CD4-positive, alpha-beta T cell treated with Interleukin-17A for 1 hour (primary cell): ENCODE data around the gene SEC11A.
"Not testable (repeated sequence)": the region's sequence is repeated elsewhere in the genome, so short reads cannot be mapped to it uniquely, and the experiment has no call there.

Source experiments
- DNase-seq: peaks from one replicate; pipeline ENCODE4 v3.0.0-alpha.2; 2020

SEC11A gene

DNA sequence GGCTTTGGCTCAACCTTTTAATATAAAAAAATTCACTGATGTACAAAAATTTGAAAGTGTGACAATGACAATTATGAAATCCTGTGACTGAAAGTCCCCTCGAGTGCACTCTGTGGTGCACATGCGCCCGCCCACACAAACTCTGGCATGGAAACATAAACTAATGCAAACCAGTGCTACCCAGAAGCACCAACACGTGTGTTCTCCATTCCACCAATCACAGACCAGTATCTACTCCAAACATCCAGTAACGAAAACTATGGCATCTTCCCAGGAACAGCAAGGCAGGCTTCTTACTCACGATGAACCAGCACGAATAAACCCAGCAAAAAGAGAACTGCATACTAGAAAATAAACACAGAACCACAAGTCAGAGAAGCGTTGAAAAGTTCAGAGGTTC, 46.2 kb downstream of the SEC11A start:
- DNase-seq, result no peak

DNA sequence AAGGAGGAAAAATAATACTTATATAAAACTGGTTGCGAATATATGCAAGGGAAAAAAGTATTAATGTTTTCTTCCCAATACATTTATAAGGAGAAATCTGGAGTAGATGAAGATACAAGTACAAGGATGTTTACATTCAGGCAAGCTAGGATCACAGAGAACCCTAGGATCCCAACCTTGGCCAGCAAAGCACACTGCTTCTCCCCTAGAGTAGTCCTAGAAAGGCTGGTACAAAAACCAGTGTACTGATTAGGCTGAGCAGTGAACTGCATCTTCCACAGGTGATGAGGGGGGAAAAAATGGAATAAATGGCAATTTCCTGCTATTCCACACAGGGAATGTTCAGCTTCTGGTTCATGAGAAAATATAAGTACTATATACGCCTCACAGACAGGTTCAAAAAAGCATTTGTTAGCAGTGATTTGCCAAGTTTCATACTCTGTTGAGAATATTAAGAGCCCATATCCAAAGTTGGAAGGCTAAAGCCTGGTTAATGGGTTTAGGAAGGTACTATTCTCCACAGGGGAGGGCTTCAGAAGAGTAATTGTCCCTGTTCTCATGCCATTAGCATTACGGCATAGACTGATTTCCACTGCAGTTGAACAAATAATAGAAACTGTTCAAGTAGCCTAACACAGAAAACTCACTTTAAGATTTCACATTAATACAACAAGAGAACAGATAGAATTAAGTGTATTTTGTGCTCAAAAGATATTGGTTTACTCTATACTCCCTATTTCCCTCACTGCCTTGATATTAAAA, 47.5 kb downstream of the SEC11A start:
- DNase-seq, result no peak

DNA sequence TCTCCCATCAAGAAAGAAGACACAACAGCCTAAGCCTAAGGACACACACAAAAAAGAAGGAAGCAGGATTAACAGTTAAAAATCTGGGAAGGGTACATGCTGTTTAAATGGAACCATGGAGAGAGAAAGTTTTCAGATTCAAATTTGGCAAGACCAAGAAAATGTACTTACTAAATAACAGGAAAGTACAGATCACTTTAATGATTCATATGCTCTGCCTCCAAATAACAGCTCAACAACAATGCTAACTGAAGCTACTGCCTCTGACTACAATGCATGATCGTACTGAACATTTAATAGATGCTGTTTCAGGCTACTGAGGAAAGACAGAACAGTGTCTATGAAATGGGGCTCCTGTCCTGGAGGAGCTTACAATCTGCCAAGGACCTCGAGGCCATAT, 49.6 kb downstream of the SEC11A start:
- no peak for DNase-seq

DNA sequence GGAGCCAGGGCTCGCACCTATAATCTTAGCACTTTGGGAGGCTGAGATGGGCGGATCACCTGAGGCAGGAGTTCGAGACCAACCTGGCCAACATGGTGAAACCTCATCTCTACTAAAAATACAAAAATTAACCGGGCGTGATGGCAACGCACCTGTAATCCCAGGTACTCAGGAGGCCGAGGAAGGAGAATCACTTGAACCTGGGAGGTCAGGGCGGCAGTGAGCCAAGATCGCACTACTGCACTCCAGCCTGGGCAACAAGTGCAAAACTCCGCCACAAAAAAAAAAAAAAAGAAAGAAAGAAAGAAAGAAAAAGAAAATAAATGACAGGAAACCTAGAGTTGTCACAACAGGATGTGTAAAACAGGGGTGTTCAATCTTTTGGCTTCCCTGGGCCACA, 54.9 kb downstream of the SEC11A start:
- DNase-seq, result no peak

DNA sequence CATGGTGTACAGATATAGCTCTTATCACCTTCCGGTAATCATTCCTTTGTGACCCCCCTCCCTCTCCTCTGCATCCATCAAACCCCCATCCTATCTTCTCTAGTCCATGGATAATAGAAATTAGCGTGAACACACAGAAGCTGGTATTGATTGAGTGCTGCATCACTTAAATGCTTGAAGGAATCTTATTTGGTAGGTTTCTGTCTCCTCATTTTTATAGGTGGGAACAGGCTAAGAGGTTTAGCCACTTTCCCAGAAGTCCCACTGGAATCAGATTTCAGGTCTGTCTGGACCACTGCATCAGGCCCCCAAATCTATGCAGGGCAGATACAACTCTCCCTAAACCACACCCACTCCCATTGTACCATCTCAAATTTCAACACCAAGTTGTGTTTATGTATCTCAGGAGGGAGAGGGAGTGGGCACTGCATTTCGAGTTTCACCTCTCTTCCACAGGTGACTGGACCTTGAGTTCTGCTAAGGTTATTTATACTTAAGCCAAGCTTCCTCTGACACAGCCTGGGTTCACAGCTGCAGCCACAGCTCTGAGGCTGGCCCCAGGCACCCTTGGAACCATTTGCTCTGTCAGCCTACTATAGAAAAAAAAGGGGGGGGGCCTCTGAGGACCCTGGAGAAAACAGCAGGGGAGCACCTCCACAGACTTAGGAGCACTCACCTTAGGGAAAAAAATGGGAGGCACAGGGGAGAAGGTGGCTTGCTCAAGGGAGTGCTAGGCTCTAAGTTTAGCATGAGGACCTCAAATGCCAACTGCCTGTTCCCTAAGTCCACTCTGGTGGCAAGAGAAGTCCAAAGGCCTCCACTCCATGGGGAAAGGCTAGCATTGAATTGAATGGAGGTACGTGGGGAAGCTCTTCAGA, 55.8 kb downstream of the SEC11A start:
- DNase-seq, result no peak

DNA sequence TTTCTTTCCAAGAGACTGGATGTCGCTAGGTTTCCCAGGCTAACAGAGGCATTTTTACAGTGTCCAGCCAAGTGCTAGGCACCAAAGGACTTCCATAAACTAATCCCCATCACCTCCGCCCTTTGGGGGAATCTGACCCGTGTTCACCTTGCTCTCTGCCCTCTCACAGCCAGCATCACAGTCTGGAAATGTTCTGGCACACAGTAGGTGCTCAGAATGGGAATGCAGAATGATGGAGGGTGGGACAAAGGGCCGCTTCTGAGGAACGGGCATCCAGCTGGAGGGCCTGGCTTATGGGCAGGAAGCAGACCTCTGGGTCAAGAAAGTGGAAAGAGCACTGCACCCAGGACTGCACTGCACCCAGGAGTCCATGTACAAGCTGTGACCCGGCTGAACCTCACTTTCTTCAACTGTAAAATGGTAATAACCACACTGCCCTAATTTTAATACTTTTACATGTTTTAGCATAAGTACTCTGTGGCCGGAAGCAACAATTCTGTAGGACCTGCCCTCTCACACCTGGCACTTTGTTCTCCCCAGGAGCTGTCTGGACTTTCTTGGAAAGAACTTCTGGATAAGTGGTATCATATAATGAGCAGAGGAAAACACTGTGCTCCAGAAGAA, 57.0 kb downstream of the SEC11A start:
- DNase-seq, result no peak

DNA sequence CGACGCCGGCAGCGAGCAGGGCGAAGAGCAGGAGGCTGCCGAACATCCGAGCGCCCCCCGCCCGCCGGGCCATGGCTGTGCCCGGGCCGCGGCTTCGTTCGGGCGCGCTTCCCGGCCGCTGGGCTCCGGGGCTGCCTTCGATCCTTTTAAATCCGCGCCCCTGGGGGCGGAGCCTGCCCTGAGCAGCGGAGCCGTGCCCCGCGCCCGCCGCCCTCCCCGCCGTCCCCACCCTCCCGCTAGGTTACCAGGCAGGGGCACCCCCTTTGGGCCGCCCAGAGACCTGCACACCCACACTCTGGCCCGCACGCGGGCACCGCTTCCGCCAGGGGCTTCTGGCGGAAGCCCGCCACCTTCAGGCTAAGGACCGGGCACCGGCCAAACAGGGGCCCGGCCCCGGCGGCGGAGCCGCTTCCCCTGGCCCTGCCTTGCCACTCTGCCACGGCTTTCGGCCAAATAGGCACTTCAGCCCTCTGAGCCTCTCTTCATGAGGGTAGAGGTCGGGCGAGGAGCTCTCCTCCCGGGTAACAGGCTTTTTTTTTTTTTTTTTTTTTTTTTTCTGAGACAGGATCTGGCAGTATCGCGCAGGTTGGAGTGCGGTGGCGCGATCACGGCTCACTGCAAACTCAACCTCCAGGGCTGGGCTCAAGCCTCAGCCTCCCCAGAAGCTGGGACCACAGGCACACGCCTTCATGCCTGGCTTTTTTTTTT, 57.7 kb downstream of the SEC11A start, which contains the start of gene NMB:
Gene NMB, minus strand, starts transcription at position 120 of the 708 bp plus-strand sequence. Its CDS starts 47 bp downstream, at position 73.
- DNase-seq, result peak; percentile 90

DNA sequence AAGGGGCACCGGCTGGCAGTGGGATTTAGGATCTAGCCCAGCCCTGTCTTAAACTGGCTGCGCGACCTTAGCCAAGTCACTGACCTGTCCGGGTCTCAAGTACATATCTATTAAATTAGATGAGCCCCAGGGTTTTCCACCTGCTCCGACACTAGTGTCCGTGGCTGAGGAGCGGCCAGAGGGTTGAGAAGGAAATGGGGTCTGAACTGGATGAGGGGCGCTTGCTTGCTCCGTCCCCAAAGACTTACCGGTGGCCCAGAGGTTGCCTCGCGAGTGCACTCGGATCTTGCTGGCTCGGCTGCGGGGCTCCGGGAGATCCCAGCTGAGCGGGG, 58.2 kb downstream of the SEC11A start:
- DNase-seq, result no peak

DNA sequence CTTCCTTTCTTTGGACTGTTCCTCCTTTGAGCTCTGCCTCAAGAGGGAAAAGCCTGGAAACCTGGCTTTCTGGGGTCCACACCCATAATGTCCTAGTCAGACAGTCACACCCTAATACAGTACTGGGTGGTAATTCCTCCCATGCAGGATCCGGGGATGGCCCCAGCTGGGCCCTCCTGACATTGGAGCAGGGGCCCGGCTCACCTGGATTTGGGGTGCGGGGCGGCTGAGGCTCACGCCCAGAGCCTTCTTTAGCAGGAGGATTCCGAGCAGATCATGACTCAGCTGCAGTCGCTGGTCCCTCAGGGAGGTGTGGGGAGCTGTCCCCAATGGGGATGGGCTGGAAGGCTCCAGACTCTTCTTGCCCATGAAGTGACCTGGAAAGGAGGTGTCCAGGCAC, 59.0 kb downstream of the SEC11A start:
- DNase-seq, result no peak

DNA sequence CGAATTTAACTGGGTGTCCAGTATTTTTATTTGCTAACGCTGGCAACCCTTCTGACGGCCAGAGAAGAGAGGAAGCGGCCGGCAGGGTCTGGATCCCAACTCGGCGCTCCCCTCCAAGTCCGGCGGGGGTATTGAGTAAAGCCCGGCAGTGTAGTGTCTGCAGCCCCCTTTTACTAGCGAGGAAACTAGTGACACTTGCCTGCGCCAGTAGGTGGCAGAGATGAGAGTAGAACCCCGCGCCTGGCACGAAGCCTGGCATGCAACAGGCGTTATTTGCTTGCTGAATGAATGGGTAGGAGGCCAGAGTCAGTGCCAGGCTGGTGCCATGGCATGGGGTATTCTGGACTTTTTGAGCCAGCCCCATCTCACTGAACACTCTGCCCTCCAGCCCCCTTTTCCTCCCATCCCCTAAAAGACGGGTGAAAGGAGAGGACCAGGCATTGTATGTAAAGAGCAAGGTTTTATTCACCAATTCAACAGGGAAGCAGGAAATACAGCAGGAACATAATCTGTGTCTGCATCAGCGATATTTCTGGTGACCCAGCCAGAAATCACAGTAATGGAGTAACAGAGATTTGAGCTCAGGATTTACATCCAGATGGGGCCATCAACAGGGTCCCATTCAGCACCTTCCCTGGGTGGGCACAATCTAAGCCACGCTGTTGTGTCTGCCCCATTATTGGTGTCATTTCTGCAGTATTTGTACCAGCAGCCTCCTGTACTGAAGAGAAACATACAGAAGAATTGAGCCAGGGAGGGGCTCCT, 61.1 kb downstream of the SEC11A start:
- peak; percentile 82 for DNase-seq

DNA sequence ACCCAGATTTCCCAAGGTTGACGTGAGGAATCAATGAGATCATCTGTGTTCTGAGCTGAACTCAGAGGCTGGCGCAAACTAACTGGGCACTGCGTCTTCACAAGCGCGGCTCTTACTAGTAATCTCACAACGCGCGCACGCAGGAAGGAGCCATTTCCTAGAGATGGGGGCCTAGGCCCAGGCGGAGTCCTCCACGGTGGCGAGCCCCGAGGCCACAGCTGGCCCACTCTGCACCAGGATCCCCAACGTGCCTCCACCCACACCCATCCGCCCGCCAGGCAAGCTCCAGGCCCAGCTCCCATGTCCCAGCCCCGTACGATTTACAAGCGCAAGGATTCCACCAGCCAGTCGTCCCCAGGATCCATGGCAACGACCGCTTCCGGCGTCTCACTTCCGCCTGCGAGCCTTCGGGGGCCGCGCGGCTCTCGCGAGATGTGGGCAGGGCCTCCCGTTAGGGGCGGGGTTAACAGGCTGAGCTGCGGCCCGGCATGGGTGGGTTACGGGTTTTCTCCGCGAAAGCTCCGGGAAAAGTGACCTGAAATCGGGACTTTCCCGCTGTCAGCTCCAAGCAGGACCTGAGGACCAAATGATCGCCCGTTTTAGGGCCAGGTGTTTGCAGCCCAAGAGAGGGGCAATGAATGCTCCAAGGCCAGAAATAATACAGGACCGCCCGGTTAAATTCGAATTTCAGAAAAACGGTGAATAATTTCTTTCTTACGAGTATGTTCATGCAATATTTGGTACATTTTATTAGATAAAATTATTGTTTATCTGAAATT, 61.8 kb downstream of the SEC11A start, which contains the start of gene WDR73:
Gene WDR73, minus strand, starts transcription at position 374 of the 779 bp plus-strand sequence. Its CDS starts 9 bp downstream, at position 365.
- peak; percentile 96 for DNase-seq

DNA sequence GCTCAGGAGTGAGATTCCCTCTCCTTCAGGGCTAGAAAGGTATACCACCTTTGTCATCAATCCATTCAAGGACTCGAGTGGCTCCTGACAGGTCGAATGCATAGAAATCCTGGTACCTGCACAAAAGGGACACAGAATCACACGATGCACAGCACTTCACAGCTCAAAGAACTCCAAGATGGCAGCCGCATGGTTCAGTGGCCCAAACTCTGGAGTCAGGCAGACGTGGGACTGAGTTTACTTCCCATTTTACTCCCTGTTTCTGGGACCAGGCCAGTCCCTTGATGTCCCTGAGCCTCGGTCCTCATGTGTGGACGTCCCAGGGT, 62.4 kb downstream of the SEC11A start:
- no peak for DNase-seq

DNA sequence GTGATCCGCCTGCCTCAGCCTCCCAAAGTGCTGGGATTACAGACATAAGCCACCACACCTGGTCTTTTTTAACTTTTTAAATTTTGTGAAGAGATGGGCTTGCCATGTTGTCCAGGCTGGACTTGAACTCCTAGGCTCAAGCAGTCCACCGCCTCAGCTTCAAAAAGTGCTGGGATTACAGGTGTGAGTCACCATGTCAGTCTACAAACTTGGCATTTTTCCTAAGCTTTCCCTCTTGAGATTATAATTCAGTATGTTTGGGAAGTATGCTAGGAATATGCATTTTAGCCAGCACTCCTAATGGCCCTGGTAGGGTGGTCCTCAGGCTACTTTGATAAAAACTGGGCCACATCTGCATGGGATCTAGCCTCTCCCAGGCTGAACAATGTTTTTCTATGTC, 66.2 kb downstream of the SEC11A start:
- no peak for DNase-seq

DNA sequence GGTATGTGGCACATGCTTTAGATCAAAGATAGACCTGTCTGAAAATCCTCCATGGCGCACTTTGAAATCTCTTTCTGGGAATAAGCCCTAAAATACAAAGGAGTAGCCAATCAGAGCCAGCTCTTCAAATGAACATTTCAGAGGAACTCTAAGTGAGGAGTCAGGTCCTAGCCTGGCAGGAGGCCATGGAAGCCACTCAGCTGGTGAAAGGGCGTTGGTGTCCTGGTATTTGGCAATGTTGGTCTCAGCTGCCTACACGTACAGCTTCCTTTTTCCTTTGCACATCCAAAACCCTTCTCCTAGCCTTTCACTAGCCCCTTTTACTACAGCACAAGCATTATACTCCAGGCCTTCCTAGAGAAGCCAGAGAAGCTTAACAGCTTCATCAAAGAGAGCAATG, 67.4 kb downstream of the SEC11A start:
- no peak for DNase-seq

DNA sequence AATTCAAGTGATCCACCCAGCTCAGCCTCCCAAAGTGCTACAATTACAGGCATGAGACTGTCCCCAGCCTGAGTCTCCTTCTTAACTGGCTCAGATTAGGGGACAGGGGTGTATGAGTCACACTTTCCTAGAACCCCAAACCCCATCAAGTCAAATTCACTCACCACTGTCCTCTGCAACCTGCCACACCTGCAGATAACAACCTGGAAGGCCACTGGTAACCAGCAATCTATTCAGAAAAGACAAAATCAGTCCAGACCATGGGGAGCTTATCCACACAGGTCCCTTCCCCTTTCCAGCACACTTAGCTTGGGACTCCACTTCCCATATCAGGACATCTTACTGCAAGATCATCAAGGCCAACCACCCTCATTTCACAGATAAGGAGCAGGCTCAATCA, 68.2 kb downstream of the SEC11A start:
- no peak for DNase-seq

DNA sequence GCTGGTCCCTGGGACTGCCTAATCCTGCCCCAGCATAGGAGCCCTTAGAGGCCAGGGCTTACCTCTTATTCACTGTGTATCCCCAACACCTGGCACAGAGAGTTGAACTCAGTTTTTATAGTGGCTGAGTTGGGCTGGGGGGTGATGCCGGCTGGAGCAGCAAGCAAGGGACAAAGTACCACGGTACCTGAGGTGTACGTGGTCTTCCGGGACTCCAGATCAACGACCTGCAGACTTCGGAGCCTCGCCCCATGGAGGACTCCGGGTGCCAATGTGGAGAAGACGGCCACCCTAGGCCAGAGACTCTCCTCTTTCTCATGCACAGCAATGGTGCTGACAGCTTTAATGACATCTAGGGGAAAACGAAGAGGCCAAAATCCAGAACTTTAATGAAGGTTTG, 69.9 kb downstream of the SEC11A start:
- DNase-seq, result no peak

DNA sequence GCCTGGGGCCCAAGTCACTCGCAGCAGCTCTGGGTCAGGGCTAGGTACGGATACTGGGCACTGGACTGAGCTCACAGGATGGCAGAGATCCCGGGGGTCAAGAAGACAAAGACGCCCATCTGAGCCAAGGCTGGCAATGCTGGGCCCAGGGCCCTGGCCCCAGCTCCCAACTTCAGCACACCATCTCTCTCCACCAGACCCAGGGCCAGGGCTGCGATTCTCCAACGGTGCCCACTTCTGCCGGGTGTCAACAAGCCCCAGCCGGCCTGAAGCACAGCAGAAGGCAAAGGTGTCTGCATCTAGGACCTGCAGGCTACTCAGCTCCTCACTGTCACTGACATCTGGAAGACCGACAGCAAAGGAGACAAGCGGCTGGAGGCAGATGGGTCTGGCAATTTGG, 70.4 kb downstream of the SEC11A start:
- DNase-seq, result no peak

DNA sequence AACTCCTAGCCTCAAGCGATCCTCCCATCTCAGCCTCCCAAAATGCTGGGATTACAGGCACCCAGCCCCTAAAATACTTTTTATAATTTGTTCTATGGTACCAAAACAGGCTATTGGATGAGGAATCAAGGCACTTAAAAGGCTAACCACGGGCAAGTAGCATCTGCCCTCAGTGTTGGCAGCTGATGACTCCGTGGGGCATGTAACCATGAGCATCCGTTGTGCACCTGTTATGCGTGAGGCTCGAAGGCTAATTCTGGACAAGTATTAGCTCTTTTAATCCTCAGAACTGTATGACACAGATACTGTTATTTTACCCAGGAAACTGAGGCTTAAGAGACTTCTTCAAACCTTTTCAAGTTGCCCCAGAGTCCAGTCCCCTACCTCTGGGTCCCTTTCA, 72.1 kb downstream of the SEC11A start:
- no peak for DNase-seq

DNA sequence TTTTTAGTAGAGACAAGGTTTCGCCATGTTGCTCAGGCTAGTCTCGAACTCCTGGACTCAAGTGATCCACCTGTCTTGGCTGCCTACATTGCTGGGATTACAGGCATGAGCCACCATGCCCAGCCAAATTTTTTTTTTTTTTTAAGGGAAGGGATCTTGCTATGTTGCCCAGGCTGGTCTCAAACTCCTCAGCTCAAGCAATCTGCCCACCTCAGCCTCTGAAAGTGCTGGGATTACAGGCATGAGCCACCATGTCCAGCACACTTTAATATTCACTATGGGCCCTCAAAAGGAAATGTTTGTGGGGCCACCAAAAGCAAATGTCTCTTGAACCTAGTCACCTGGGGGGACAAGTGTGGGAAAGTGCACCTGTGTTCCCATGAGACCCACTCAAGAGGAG, 73.3 kb downstream of the SEC11A start:
- DNase-seq, result not testable (repeated sequence)

DNA sequence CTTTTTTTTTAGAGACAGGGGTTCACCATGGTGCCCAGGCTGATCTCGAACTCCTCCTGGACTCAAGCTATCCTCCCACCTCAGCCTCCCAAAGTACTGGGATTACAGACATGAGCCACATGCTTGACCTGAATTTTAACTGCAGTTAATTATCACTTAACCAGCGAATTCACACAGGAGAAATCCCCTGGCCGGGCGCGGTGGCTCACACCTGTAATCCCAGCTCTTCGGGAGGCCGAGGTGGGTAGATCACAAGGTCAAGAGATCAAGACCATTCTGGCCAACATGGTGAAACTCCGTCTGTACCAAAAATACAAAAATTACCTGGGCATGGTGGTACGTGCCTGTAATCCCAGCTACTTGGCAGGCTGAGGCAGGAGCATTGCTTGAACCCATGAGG, 74.1 kb downstream of the SEC11A start:
- not testable (repeated sequence) for DNase-seq

DNA sequence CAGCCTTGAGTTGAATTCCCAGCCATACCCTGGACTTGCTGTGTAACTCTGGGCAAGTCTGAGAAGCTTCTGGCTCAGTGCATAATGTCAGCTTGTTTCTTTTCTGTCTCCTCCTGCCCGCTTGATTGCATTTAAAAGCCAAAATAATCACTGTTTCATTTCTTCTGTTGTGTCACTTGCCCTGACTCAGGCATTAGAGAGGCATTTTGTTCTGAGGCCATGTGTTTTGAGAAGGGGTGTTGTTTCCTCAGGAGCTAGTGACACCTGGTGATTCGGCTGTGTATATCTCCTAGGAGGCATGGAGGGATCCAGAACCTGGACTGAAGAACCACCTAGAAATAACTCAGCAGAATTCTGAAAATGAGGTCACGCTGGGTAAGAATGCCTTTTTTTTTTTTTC, 77.8 kb downstream of the SEC11A start:
- DNase-seq, result peak; percentile 39
